ENCODE results near the gene EPHA3.

EPHA3 gene

DNA sequence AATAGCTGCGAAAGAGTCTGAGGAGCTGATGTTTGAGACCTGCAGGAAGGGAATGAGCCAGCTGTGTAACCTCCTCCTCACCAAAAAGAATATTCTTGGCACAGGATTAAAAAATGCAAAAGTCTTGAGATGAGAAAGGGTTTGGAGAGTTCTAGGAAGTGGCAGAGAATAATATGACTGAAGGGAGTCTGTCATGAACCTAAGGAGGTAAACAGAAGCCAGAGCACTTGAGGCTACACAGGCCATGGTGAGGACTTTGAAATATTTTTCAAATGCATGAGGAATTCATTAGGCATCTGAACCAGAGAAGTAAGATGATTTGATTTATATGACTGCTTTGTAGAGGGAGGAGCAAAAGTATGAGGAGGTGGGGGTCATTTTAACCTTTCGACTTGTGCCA, 347.8 kb downstream of the EPHA3 start:
- DNase-seq (ENCODE audit: low spot score) = no peak
- TF ChIP-seq, protein P1, sequence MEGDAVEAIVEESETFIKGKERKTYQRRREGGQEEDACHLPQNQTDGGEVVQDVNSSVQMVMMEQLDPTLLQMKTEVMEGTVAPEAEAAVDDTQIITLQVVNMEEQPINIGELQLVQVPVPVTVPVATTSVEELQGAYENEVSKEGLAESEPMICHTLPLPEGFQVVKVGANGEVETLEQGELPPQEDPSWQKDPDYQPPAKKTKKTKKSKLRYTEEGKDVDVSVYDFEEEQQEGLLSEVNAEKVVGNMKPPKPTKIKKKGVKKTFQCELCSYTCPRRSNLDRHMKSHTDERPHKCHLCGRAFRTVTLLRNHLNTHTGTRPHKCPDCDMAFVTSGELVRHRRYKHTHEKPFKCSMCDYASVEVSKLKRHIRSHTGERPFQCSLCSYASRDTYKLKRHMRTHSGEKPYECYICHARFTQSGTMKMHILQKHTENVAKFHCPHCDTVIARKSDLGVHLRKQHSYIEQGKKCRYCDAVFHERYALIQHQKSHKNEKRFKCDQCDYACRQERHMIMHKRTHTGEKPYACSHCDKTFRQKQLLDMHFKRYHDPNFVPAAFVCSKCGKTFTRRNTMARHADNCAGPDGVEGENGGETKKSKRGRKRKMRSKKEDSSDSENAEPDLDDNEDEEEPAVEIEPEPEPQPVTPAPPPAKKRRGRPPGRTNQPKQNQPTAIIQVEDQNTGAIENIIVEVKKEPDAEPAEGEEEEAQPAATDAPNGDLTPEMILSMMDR (IDR thresholded peaks at IDR 0.05; ENCODE audit: borderline replicate concordance, control extremely low read depth, extremely low read depth, insufficient read depth, missing control alignments) = no peak
- in situ Hi-C loops (cut with MboI; ENCODE audit: low sequenced_read_pairs, unreplicated experiment) = no loop called here

DNA sequence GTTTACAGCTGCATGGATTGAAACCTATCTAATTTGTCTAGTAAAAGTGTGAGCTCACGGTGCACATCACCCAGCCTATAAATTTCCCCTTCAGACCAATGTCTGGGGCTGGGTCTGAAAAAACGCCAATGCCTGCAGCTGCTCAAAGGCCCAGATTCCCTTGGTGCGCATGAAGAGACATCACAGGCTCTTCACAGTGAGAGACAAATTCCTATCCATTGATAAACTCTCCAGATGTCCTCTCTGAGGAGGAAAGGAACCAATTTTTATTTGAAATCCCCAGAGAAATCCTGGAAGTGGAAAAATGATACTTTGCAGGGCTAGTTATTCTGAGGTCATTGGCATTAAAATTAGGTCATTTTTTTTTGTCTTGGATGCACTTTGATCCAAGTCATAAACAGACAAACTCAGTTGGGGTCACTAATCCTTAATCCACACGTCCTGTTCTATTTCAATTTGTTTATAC, 360.5 kb downstream of the EPHA3 start:
- no peak for DNase-seq (ENCODE audit: low spot score)
- TF ChIP-seq, protein P1 (IDR thresholded peaks at IDR 0.05; ENCODE audit: borderline replicate concordance, control extremely low read depth, extremely low read depth, insufficient read depth, missing control alignments) = no peak
- in situ Hi-C loops (cut with MboI; ENCODE audit: low sequenced_read_pairs, unreplicated experiment) = no loop called here

DNA sequence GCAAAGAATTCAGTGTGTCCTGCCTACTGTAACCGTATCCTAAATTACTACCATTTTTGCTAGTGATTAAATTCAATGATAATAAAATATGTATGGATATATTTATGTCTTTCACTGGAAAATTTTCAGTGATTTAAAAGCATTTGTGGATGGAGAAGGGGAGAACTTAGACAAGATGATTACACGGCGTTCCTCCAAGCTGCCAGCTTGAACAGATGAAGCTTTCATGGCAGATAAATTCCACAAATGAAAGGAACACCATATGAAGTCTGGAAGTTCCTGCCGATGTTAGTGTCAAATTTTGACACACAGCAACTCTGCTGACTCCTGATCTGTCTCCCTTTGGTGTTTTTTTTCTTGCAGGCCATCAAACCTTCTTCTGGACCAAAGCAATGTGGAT, 364.7 kb downstream of the EPHA3 start:
- in situ Hi-C loops (cut with MboI; ENCODE audit: low sequenced_read_pairs, unreplicated experiment) = no loop called here
- no peak for DNase-seq (ENCODE audit: low spot score)
- TF ChIP-seq, protein P1 (IDR thresholded peaks at IDR 0.05; ENCODE audit: borderline replicate concordance, control extremely low read depth, extremely low read depth, insufficient read depth, missing control alignments) = no peak

DNA sequence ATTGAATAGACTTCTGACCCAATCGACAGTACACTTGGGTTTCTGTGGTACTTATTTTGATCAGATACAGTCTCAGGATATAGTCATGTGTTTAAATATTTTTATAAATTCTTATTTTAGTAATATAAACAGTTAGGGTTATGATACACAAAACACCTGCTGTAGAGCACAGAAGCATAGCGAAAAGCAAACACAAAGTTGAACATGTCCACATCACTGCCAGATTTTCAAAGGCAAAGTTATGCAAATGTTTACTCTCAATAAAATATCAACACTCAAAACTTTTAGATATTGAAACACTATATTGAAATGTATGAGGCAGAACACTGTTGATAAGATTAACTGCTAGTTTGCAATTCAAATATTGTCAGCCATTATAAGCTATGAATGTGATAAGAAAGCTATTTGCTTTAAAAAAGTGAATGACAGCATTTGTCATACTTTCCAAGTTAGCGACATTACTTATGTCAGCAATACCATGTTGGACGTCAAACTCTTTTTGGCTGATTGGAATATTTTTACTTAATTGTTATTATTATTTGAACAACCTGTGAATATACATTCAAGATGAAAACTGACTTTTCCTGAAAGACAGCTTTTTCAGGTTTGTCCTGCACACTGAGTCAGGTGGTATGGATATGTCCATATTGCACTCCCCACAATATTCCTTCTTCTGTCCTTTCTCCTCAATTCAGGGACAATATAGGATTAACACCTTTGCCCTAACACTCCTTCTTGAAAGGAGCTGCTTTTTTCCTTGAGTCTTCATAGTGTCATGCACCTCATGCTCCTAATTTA, 367.1 kb downstream of the EPHA3 start:
- DNase-seq (ENCODE audit: low spot score) = no peak
- in situ Hi-C loops (cut with MboI; ENCODE audit: low sequenced_read_pairs, unreplicated experiment) = no loop called here
- TF ChIP-seq, protein P1 (IDR thresholded peaks at IDR 0.05; ENCODE audit: borderline replicate concordance, control extremely low read depth, extremely low read depth, insufficient read depth, missing control alignments) = no peak

DNA sequence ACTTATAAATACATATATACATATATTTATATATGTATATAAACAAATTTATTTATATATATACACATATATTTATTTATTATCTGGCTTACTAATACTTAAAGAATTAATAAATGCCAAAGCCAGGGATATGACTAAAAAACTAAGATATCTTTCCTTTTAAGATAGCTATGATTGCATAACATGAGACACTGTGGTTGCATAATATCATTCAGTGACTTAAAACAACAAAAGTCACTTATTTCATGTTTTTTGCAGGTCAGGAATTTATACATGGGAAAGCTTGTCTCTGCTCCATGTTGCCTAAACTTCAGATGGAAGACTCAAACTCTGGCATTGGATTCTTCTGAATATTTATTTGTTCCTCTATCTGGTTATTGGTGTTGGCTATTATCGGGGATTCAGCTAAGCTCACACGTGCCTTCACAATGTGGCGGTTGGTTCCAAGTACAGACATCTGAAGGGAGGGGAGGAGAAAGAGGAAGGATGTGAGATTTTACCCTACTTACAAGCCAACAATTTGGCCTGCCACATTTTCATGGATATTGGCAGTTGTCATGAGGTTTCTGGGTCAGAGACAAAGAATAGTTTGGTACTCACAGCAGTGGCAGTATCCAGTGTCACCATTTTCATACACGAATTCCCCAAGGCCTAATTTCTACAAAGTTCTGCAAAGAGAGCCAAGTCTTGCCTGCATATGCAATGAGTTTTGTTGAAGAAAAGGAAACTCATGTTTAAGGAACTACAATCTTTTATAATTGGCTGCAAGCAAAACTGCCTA, 381.6 kb downstream of the EPHA3 start:
- in situ Hi-C loops (cut with MboI; ENCODE audit: low sequenced_read_pairs, unreplicated experiment) = no loop called here
- TF ChIP-seq, protein P1 (IDR thresholded peaks at IDR 0.05; ENCODE audit: borderline replicate concordance, control extremely low read depth, extremely low read depth, insufficient read depth, missing control alignments) = no peak
- no peak for DNase-seq (ENCODE audit: low spot score)

DNA sequence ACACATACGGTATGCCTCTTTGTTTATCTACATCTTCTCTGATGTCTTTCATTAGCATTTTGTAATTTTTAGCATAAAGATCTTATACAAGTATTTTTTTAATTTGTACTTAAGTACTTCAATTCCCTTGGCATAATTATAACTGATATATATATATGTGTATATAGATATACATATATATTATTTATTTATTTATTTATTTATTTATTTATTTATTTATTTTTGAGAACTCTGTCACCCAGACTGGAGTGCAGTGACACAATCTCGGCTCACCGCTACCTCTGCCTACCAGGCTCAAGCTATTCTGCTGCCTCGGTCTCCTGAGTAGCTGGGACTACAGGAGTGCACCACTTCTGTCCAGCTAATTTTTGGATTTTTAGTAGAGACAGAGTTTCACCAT, 382.7 kb downstream of the EPHA3 start:
- no peak for DNase-seq (ENCODE audit: low spot score)
- in situ Hi-C loops (cut with MboI; ENCODE audit: low sequenced_read_pairs, unreplicated experiment) = no loop called here
- TF ChIP-seq, protein P1 (IDR thresholded peaks at IDR 0.05; ENCODE audit: borderline replicate concordance, control extremely low read depth, extremely low read depth, insufficient read depth, missing control alignments) = no peak
